Ectodermal cell (in vitro differentiated cells): ENCODE data around the gene ZCCHC2.

ENCODE experiments used
- H3K27ac ChIP-seq: 2 replicates; pipeline ENCODE4 v1.7.0; 2013; ENCODE audit warnings: mild to moderate bottlenecking, low read depth, low read length; ENCODE audit not compliant: insufficient read depth, poor library complexity, severe bottlenecking
- H3K27me3 ChIP-seq: 2 replicates; pipeline ENCODE4 v1.7.0; 2013; ENCODE audit warnings: mild to moderate bottlenecking, low read length; ENCODE audit not compliant: insufficient read depth, control insufficient read depth, poor library complexity, severe bottlenecking
- H3K36me3 ChIP-seq: one replicate; pipeline ENCODE4 v1.7.0; 2013; ENCODE audit warnings: low read length; ENCODE audit not compliant: control insufficient read depth, insufficient read depth
- H3K4me1 ChIP-seq: one replicate; pipeline ENCODE4 v1.7.0; 2013; ENCODE audit warnings: low read length; ENCODE audit not compliant: control insufficient read depth, insufficient read depth
- H3K4me3 ChIP-seq: 2 replicates; pipeline ENCODE4 v1.7.0; 2013; ENCODE audit warnings: low read depth, low read length, control low read depth; ENCODE audit not compliant: insufficient read depth
- H3K9me3 ChIP-seq: 2 replicates; pipeline ENCODE4 v1.7.0; 2013; ENCODE audit warnings: mild to moderate bottlenecking, low read length, moderate library complexity; ENCODE audit not compliant: control insufficient read depth
- WGBS, 2 experiments: methylation state at CpG; one replicate each; pipeline ENCODE4 v1.1.7; 2013; ENCODE audit warnings: missing lambda C conversion rate in 2 of 2; 5-methylcytosine and 5-hydroxymethylcytosine counted together

The ZCCHC2 gene

GRCh38 chr18:62523255-62523588 is 397 bp downstream of the ZCCHC2 start:
- Histone ChIP-seq H3K27me3 (peaks cover 60% of the 10 kb centered on the region), H3K9me3 (no peaks in the 10 kb centered on the region), H3K27ac (peak overlapping the region; percentile 89), H3K4me1 (peaks cover 7% of the 10 kb centered on the region), H3K36me3 (no peaks in the 10 kb centered on the region), H3K4me3 (peak overlapping the region; percentile 61)
- 0 to 1% methylated on average over 62 of the region's 62 CpGs for WGBS, 2 experiments

- peak overlapping the region; percentile 57 for H3K4me3 ChIP-seq
- H3K36me3 ChIP-seq = no peaks in the 10 kb centered on the region
- 0% methylated on average over 100 of the region's 100 CpGs for WGBS, 2 experiments
- no peak overlapping the region for H3K27ac ChIP-seq
- H3K27me3 ChIP-seq = peaks cover 60% of the 10 kb centered on the region
- H3K4me1 ChIP-seq = peaks cover 7% of the 10 kb centered on the region
- H3K9me3 ChIP-seq = no peaks in the 10 kb centered on the region
Measured at GRCh38 chr18:62523631-62524439, 1.0 kb downstream of the ZCCHC2 start.

- 1 to 2% methylated on average over 57 of the region's 57 CpGs for WGBS, 2 experiments
- no peaks in the 10 kb centered on the region for H3K36me3 ChIP-seq
- H3K4me1 ChIP-seq = peaks cover 7% of the 10 kb centered on the region
- peaks cover 57% of the 10 kb centered on the region for H3K27me3 ChIP-seq
- H3K4me3 ChIP-seq = peak overlapping the region; percentile 57
- H3K27ac ChIP-seq = no peak overlapping the region
- H3K9me3 ChIP-seq = no peaks in the 10 kb centered on the region
Measured at GRCh38 chr18:62524440-62525200, 1.8 kb downstream of the ZCCHC2 start.

- 80 to 81% methylated on average over 8 to 9 of the region's 9 CpGs for WGBS, 2 experiments
Measured at GRCh38 chr18:62525608-62526007, 2.8 kb downstream of the ZCCHC2 start.

GRCh38 chr18:62526098-62527025 is 3.5 kb downstream of the ZCCHC2 start:
- H3K36me3 ChIP-seq = no peaks in the 10 kb centered on the region
- peaks cover 40% of the 10 kb centered on the region for H3K27me3 ChIP-seq
- H3K9me3 ChIP-seq = no peaks in the 10 kb centered on the region
- no peak overlapping the region for H3K27ac ChIP-seq
- H3K4me1 ChIP-seq = peaks cover 7% of the 10 kb centered on the region
- H3K4me3 ChIP-seq = peak overlapping the region; percentile 75
- 4 to 5% methylated on average over 71 to 74 of the region's 74 CpGs for WGBS, 2 experiments

More at GRCh38 chr18:62525608-62526007, 2.8 kb downstream of the ZCCHC2 start:
- Histone ChIP-seq H3K27me3 (peaks cover 48% of the 10 kb centered on the region), H3K4me3 (no peak overlapping the region), H3K9me3 (no peaks in the 10 kb centered on the region), H3K4me1 (peaks cover 7% of the 10 kb centered on the region), H3K27ac (no peak overlapping the region), H3K36me3 (no peaks in the 10 kb centered on the region)

GRCh38 chr18:62529597-62529996 is 6.8 kb downstream of the ZCCHC2 start:
- Histone ChIP-seq H3K4me3 (no peak overlapping the region), H3K27ac (no peak overlapping the region), H3K4me1 (peaks cover 7% of the 10 kb centered on the region), H3K9me3 (no peaks in the 10 kb centered on the region), H3K27me3 (peaks cover 18% of the 10 kb centered on the region), H3K36me3 (no peaks in the 10 kb centered on the region)
- 100% methylated on average over 2 of the region's 5 CpGs for WGBS, 2 experiments

GRCh38 chr18:62531078-62531477 is 8.3 kb downstream of the ZCCHC2 start:
- peaks cover 2% of the 10 kb centered on the region for H3K4me1 ChIP-seq
- peaks cover 3% of the 10 kb centered on the region for H3K27me3 ChIP-seq
- WGBS, 2 experiments = 92 to 93% methylated on average over 3 to 4 of the region's 4 CpGs
- H3K4me3 ChIP-seq = no peak overlapping the region
- H3K9me3 ChIP-seq = no peaks in the 10 kb centered on the region
- no peak overlapping the region for H3K27ac ChIP-seq
- no peaks in the 10 kb centered on the region for H3K36me3 ChIP-seq

GRCh38 chr18:62531931-62532330 is 9.1 kb downstream of the ZCCHC2 start:
- Histone ChIP-seq H3K4me3 (no peak overlapping the region), H3K4me1 (no peaks in the 10 kb centered on the region)

GRCh38 chr18:62536005-62536404 is 13.2 kb downstream of the ZCCHC2 start:
- Histone ChIP-seq H3K27ac (no peak overlapping the region), H3K4me3 (no peak overlapping the region), H3K9me3 (no peaks in the 10 kb centered on the region), H3K4me1 (no peaks in the 10 kb centered on the region), H3K36me3 (no peaks in the 10 kb centered on the region), H3K27me3 (no peaks in the 10 kb centered on the region)
- WGBS, 2 experiments = 91 to 96% methylated on average over 7 of the region's 7 CpGs

More at GRCh38 chr18:62531931-62532330, 9.1 kb downstream of the ZCCHC2 start:
- no peaks in the 10 kb centered on the region for H3K36me3 ChIP-seq
- no peaks in the 10 kb centered on the region for H3K9me3 ChIP-seq
- WGBS, 2 experiments = 70 to 97% methylated on average over 9 of the region's 9 CpGs
- no peaks in the 10 kb centered on the region for H3K27me3 ChIP-seq
- H3K27ac ChIP-seq = no peak overlapping the region
